ENCODE measurements around the gene FBXL14. TPM values are rescaled to one million over a fixed set of nuclear protein-coding genes. Genes with fewer than 3 reads are reported as not detected.

FBXL14 gene
- total and polyA plus RNA-seq, 2 experiments from 2014 or later = 8.6 to 11.7 TPM

- Histone ChIP-seq H3K27ac (no peak overlapping the region), H3K4me2 (peak overlapping the region; percentile 95), H3K27me3 (peaks cover 62% of the 10 kb centered on the region), H2AFZ (peak overlapping the region; percentile 86), H4K20me1 (ENCODE audit: insufficient read depth, poor library complexity, severe bottlenecking) (no peaks in the 10 kb centered on the region), H3K9me3 (ENCODE audit: low read depth) (no peaks in the 10 kb centered on the region), H3K36me3 (replicated peaks; ENCODE audit: insufficient read depth, low read depth) (no peaks in the 10 kb centered on the region), H3K9me2 (replicated peaks; ENCODE audit: insufficient read depth) (no peaks in the 10 kb centered on the region), H3K4me1 (ENCODE audit: insufficient read depth) (peaks cover 4% of the 10 kb centered on the region), H3K79me2 (peaks cover 10% of the 10 kb centered on the region), H3K4me3 (peak overlapping the region; percentile 75)
- no peak for TF ChIP-seq EZH2phosphoT487 (IDR thresholded peaks at IDR 0.05; ENCODE audit: low read depth, severe bottlenecking, unreplicated experiment)
- no peak for TF ChIP-seq CTCF (IDR thresholded peaks at IDR 0.05; ENCODE audit: poor library complexity)
- TF ChIP-seq EZH2 (IDR thresholded peaks at IDR 0.05; ENCODE audit: borderline replicate concordance) = no peak
- peak; percentile 44 for DNase-seq (ENCODE audit: low spot score)
- 4% methylated on average over 52 of the region's 101 CpGs for WGBS (ENCODE audit: low lambda C conversion rate, missing lambda C conversion rate)
Observed at GRCh38 chr12:1529862-1530591, 64.4 kb downstream of the FBXL14 start.

- Histone ChIP-seq H2AFZ (peak overlapping the region; percentile 86), H3K27ac (no peak overlapping the region), H3K4me3 (peak overlapping the region; percentile 75), H3K9me2 (replicated peaks; ENCODE audit: insufficient read depth) (no peaks in the 10 kb centered on the region), H4K20me1 (ENCODE audit: insufficient read depth, poor library complexity, severe bottlenecking) (no peaks in the 10 kb centered on the region), H3K4me1 (ENCODE audit: insufficient read depth) (peaks cover 4% of the 10 kb centered on the region), H3K9me3 (ENCODE audit: low read depth) (no peaks in the 10 kb centered on the region), H3K79me2 (peaks cover 7% of the 10 kb centered on the region), H3K27me3 (peaks cover 57% of the 10 kb centered on the region), H3K4me2 (peak overlapping the region; percentile 95), H3K36me3 (replicated peaks; ENCODE audit: insufficient read depth, low read depth) (no peaks in the 10 kb centered on the region)
- TF ChIP-seq EZH2 (IDR thresholded peaks at IDR 0.05; ENCODE audit: borderline replicate concordance) (no peak), EZH2phosphoT487 (IDR thresholded peaks at IDR 0.05; ENCODE audit: low read depth, severe bottlenecking, unreplicated experiment) (no peak), CTCF (IDR thresholded peaks at IDR 0.05; ENCODE audit: poor library complexity) (no peak)
- DNase-seq (ENCODE audit: low spot score) = no peak
- 57% methylated on average over 11 of the region's 11 CpGs for WGBS (ENCODE audit: low lambda C conversion rate, missing lambda C conversion rate)
Observed at GRCh38 chr12:1529228-1529861, 65.0 kb downstream of the FBXL14 start.

- no peak for DNase-seq (ENCODE audit: low spot score)
- H3K4me3 ChIP-seq = no peak overlapping the region
- peaks cover 4% of the 10 kb centered on the region for H3K79me2 ChIP-seq
- no peaks in the 10 kb centered on the region for H3K9me3 ChIP-seq (ENCODE audit: low read depth)
- WGBS (ENCODE audit: low lambda C conversion rate, missing lambda C conversion rate) = 84% methylated on average over 3 of the region's 3 CpGs
- H2AFZ ChIP-seq = no peak overlapping the region
- H3K4me2 ChIP-seq = no peak overlapping the region
- H3K4me1 ChIP-seq (ENCODE audit: insufficient read depth) = peaks cover 4% of the 10 kb centered on the region
- no peaks in the 10 kb centered on the region for H3K36me3 ChIP-seq (replicated peaks; ENCODE audit: insufficient read depth, low read depth)
- no peaks in the 10 kb centered on the region for H4K20me1 ChIP-seq (ENCODE audit: insufficient read depth, poor library complexity, severe bottlenecking)
- H3K9me2 ChIP-seq (replicated peaks; ENCODE audit: insufficient read depth) = no peaks in the 10 kb centered on the region
- H3K27ac ChIP-seq = no peak overlapping the region
- H3K27me3 ChIP-seq = peaks cover 53% of the 10 kb centered on the region
- TF ChIP-seq CTCF (IDR thresholded peaks at IDR 0.05; ENCODE audit: poor library complexity) (no peak), EZH2phosphoT487 (IDR thresholded peaks at IDR 0.05; ENCODE audit: low read depth, severe bottlenecking, unreplicated experiment) (no peak), EZH2 (IDR thresholded peaks at IDR 0.05; ENCODE audit: borderline replicate concordance) (no peak)
Observed at GRCh38 chr12:1528791-1529190, 65.6 kb downstream of the FBXL14 start.

Data from hepatocyte (in vitro differentiated cells).